SK-N-SH treated with all-trans-retinoic acid at 6 μM for 48 hours (cell line): ENCODE data around the gene LUC7L3.

Source experiments
- ATAC-seq: fragments of 200-7000 bp; cut with Tn5 transposase; 3 replicates; pipeline ENCODE4 v1.9.1; 2020; ENCODE audit warnings: mild to moderate bottlenecking, moderate library complexity
- CSDC2 ChIP-seq: fragments of 250-450 bp; sonication (Bioruptor Pico); IDR thresholded peaks from 2 replicates; pipeline ENCODE4 v1.5.0; 2020; ENCODE audit warnings: mild to moderate bottlenecking, moderate library complexity
- ESRRG ChIP-seq: fragments of 250-450 bp; sonication (Bioruptor Pico); IDR thresholded peaks from 2 replicates; pipeline ENCODE4 v1.6.1; 2021; ENCODE audit warnings: mild to moderate bottlenecking
- GLIS3 ChIP-seq: fragments of 250-450 bp; sonication (Bioruptor Pico); IDR thresholded peaks from 2 replicates; pipeline ENCODE4 v1.5.0; 2020; ENCODE audit warnings: mild to moderate bottlenecking, moderate library complexity
- ISL1 ChIP-seq: fragments of 250-450 bp; sonication (Bioruptor Pico); IDR thresholded peaks from 2 replicates; pipeline ENCODE4 v2.1.2; 2022; ENCODE audit warnings: mild to moderate bottlenecking, moderate library complexity
- OSR1 ChIP-seq: fragments of 250-450 bp; sonication (Bioruptor Pico); IDR thresholded peaks from 2 replicates; pipeline ENCODE4 v1.8.0; 2022; ENCODE audit warnings: moderate library complexity, mild to moderate bottlenecking, inconsistent platforms
- PPARA ChIP-seq: fragments of 250-450 bp; sonication (Bioruptor Pico); IDR thresholded peaks from 2 replicates; pipeline ENCODE4 v1.5.0; 2020; ENCODE audit warnings: mild to moderate bottlenecking, borderline replicate concordance
- RARB ChIP-seq: fragments of 250-450 bp; sonication (Bioruptor Pico); IDR thresholded peaks from 2 replicates; pipeline ENCODE4 v1.8.0; 2021; ENCODE audit warnings: mild to moderate bottlenecking, moderate library complexity
- SNAI2 ChIP-seq: fragments of 250-450 bp; sonication (Bioruptor Pico); IDR thresholded peaks from 2 replicates; pipeline ENCODE4 v1.5.0; 2020; ENCODE audit warnings: mild to moderate bottlenecking, moderate library complexity
- TCF4 ChIP-seq: fragments of 250-450 bp; sonication (Bioruptor Pico); IDR thresholded peaks from 2 replicates; pipeline ENCODE4 v1.8.0; 2021; ENCODE audit warnings: mild to moderate bottlenecking, moderate library complexity, borderline replicate concordance
- TOX ChIP-seq: fragments of 250-450 bp; sonication (Bioruptor Pico); IDR thresholded peaks from 2 replicates; pipeline ENCODE4 v1.8.0; 2021; ENCODE audit warnings: mild to moderate bottlenecking, moderate library complexity, borderline replicate concordance
- ZC3H10 ChIP-seq: fragments of 250-450 bp; sonication (Bioruptor Pico); IDR thresholded peaks from 2 replicates; pipeline ENCODE4 v1.5.1; 2021; ENCODE audit warnings: mild to moderate bottlenecking, moderate library complexity
- ZFP3 ChIP-seq: fragments of 250-450 bp; sonication (Bioruptor Pico); IDR thresholded peaks from 2 replicates; pipeline ENCODE4 v1.5.0; 2020; ENCODE audit warnings: mild to moderate bottlenecking, moderate library complexity
- ZNF565 ChIP-seq: fragments of 450-650 bp; formaldehyde crosslinking; conservative IDR thresholded peaks from 2 replicates; pipeline ENCODE4 v1.5.0; 2020; ENCODE audit warnings: low read depth, mild to moderate bottlenecking, moderate library complexity
- ZNF70 ChIP-seq: fragments of 450-650 bp; formaldehyde crosslinking; IDR thresholded peaks from 2 replicates; pipeline ENCODE4 v1.5.0; 2020; ENCODE audit warnings: mild to moderate bottlenecking, moderate library complexity
- ZNF8 ChIP-seq: fragments of 450-650 bp; formaldehyde crosslinking; IDR thresholded peaks from 2 replicates; pipeline ENCODE4 v1.5.0; 2020; ENCODE audit warnings: mild to moderate bottlenecking, moderate library complexity
- TF ChIP-seq, protein P1 (sequence below): fragments of 250-450 bp; sonication (Bioruptor Pico); IDR thresholded peaks from 2 replicates; pipeline ENCODE4 v1.8.0; 2021; ENCODE audit warnings: low read depth, mild to moderate bottlenecking, moderate library complexity, borderline replicate concordance
- TF ChIP-seq, protein P2 (sequence below): fragments of 250-450 bp; sonication (Bioruptor Pico); IDR thresholded peaks from 2 replicates; pipeline ENCODE4 v1.8.0; 2020; ENCODE audit warnings: mild to moderate bottlenecking, moderate library complexity, borderline replicate concordance
- TF ChIP-seq, protein P3 (sequence below): fragments of 250-450 bp; sonication (Bioruptor Pico); IDR thresholded peaks from 2 replicates; pipeline ENCODE4 v1.5.0; 2020; ENCODE audit warnings: mild to moderate bottlenecking, moderate library complexity
- TF ChIP-seq, protein P4 (sequence below): fragments of 250-450 bp; sonication (Bioruptor Pico); IDR thresholded peaks from 2 replicates; pipeline ENCODE4 v1.5.1; 2020; ENCODE audit warnings: low read depth, mild to moderate bottlenecking, moderate library complexity

Gene LUC7L3

DNA sequence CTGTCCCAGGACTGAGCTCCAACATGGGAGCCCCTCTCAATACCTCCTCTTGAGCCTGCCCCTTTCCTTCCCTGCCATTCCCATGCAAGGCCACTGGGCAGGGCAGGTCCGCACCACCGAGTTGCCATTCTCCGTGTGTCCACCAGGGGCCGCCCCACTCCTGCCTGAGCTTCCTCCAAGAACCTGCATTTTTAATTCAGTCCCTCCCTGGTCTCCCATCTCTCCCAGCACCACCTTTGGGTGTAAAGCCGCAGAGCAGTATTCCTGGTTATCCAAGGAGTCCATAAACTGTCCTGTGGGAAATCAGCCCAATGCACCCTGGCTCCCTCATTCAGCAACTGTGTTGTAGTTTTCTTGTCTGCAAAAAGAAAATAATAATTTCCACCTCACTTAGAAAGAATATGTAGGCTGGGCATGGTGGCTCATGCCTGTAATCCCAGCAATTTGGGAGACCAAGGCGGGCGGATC, 63.8 kb downstream of the LUC7L3 start:
- TF ChIP-seq ISL1 (CRISPR knock-in tag) (no peak), ZNF70 (peak; percentile 91)
- peak; percentile 99 for ATAC-seq

DNA sequence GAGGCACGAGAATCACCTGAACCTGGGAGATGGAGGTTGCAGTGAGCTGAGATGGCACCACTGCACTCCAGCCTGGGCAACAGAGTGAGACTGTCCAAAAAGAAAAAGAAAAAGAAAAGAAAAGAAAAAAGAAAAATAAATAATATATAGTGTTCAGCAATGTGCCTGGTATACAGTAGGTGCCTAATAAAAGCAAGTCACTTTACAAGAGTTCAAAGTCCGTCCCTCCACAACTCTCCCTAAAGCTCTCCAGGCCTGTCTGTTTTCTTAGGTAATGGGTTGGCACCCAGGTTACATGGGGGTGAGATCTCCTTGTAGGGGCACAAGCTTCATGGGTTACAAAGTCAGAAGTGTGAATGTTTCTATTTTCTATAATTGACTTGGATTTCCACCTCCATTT, 64.5 kb downstream of the LUC7L3 start:
- TF ChIP-seq, protein P1, sequence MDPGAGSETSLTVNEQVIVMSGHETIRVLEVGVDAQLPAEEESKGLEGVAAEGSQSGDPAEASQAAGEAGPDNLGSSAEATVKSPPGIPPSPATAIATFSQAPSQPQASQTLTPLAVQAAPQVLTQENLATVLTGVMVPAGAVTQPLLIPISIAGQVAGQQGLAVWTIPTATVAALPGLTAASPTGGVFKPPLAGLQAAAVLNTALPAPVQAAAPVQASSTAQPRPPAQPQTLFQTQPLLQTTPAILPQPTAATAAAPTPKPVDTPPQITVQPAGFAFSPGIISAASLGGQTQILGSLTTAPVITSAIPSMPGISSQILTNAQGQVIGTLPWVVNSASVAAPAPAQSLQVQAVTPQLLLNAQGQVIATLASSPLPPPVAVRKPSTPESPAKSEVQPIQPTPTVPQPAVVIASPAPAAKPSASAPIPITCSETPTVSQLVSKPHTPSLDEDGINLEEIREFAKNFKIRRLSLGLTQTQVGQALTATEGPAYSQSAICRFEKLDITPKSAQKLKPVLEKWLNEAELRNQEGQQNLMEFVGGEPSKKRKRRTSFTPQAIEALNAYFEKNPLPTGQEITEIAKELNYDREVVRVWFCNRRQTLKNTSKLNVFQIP (CRISPR knock-in tag), result no peak
- no peak for TF ChIP-seq ZNF8 (CRISPR knock-in tag)
- no peak for TF ChIP-seq CSDC2
- TF ChIP-seq ZNF70, result no peak
- TF ChIP-seq RARB (CRISPR knock-in tag), result no peak
- no peak for TF ChIP-seq ESRRG
- TF ChIP-seq ZFP3, result no peak
- no peak for TF ChIP-seq TOX
- no peak for TF ChIP-seq TCF4 (CRISPR knock-in tag)
- no peak for TF ChIP-seq ISL1 (CRISPR knock-in tag)
- no peak for TF ChIP-seq SNAI2 (CRISPR knock-in tag)
- TF ChIP-seq, protein P2, sequence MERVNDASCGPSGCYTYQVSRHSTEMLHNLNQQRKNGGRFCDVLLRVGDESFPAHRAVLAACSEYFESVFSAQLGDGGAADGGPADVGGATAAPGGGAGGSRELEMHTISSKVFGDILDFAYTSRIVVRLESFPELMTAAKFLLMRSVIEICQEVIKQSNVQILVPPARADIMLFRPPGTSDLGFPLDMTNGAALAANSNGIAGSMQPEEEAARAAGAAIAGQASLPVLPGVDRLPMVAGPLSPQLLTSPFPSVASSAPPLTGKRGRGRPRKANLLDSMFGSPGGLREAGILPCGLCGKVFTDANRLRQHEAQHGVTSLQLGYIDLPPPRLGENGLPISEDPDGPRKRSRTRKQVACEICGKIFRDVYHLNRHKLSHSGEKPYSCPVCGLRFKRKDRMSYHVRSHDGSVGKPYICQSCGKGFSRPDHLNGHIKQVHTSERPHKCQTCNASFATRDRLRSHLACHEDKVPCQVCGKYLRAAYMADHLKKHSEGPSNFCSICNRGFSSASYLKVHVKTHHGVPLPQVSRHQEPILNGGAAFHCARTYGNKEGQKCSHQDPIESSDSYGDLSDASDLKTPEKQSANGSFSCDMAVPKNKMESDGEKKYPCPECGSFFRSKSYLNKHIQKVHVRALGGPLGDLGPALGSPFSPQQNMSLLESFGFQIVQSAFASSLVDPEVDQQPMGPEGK, result no peak
- TF ChIP-seq, protein P3, sequence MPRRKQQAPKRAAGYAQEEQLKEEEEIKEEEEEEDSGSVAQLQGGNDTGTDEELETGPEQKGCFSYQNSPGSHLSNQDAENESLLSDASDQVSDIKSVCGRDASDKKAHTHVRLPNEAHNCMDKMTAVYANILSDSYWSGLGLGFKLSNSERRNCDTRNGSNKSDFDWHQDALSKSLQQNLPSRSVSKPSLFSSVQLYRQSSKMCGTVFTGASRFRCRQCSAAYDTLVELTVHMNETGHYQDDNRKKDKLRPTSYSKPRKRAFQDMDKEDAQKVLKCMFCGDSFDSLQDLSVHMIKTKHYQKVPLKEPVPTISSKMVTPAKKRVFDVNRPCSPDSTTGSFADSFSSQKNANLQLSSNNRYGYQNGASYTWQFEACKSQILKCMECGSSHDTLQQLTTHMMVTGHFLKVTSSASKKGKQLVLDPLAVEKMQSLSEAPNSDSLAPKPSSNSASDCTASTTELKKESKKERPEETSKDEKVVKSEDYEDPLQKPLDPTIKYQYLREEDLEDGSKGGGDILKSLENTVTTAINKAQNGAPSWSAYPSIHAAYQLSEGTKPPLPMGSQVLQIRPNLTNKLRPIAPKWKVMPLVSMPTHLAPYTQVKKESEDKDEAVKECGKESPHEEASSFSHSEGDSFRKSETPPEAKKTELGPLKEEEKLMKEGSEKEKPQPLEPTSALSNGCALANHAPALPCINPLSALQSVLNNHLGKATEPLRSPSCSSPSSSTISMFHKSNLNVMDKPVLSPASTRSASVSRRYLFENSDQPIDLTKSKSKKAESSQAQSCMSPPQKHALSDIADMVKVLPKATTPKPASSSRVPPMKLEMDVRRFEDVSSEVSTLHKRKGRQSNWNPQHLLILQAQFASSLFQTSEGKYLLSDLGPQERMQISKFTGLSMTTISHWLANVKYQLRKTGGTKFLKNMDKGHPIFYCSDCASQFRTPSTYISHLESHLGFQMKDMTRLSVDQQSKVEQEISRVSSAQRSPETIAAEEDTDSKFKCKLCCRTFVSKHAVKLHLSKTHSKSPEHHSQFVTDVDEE (CRISPR knock-in tag), result no peak
- ATAC-seq, result no peak

DNA sequence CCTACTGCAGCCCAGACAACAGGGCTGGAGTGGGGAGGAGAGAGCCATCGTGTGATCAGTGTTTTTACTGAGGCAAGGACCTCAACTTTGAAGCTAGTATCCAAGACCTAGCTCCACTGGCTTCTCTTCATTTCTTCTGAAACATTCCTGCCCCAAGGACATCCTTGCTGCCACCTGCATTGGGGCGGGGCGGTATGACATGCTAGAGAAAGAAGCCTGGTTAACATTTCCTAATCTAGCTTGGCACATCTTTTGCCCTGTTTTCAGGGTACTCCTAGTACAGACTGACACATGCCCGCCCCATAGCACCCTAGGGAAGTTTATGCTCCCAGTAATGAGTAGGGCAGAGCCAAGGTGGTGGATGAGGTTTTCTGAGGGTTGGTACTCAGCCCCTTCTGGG, 65.7 kb downstream of the LUC7L3 start:
- TF ChIP-seq, protein P4, sequence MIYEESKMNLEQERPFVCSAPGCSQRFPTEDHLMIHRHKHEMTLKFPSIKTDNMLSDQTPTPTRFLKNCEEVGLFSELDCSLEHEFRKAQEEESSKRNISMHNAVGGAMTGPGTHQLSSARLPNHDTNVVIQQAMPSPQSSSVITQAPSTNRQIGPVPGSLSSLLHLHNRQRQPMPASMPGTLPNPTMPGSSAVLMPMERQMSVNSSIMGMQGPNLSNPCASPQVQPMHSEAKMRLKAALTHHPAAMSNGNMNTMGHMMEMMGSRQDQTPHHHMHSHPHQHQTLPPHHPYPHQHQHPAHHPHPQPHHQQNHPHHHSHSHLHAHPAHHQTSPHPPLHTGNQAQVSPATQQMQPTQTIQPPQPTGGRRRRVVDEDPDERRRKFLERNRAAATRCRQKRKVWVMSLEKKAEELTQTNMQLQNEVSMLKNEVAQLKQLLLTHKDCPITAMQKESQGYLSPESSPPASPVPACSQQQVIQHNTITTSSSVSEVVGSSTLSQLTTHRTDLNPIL (CRISPR knock-in tag), result no peak
- no peak for TF ChIP-seq ISL1 (CRISPR knock-in tag)
- TF ChIP-seq ESRRG, result no peak
- TF ChIP-seq OSR1 (CRISPR knock-in tag), result no peak
- no peak for TF ChIP-seq ZNF70
- TF ChIP-seq ZNF8 (CRISPR knock-in tag), result no peak
- no peak for TF ChIP-seq PPARA (CRISPR knock-in tag)
- TF ChIP-seq CSDC2, result no peak
- no peak for TF ChIP-seq ZNF565 (CRISPR knock-in tag)
- no peak for TF ChIP-seq ZFP3
- TF ChIP-seq GLIS3 (CRISPR knock-in tag), result no peak
- TF ChIP-seq TOX, result no peak
- TF ChIP-seq, protein P2, result no peak
- TF ChIP-seq TCF4 (CRISPR knock-in tag), result no peak
- ATAC-seq, result no peak

DNA sequence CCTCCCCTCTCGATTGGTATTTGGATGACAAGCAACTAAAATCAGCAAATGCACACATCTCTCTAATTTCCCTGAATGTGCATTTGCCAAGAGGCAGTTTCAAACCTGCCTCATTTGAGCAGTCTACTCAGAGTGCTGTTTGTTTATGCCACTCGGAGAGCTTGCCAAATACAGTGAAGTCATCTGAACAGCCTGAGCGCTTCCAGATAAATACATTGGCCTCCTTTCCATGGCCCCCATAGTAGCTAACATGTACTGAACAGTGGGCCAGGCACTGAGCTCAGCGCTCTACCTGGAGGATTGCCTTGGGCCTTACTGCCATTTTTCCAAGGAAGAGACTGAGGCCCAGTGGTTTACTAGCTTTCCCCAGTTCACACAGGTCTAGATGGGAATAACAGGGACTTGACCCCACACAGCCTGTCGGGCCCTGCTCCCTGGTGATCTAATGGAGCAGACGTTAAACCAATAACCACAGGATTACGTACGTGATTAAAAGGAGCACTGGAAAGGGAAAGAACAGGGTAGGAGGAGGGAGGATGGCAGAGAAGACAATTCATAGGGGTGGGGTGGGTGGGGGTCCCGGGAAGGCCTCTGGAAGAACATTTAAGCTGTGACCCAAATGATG, 66.7 kb downstream of the LUC7L3 start:
- TF ChIP-seq TCF4 (CRISPR knock-in tag) (no peak), SNAI2 (CRISPR knock-in tag) (no peak), TOX (no peak), ZC3H10 (no peak), ESRRG (no peak)
- TF ChIP-seq, protein P4 (CRISPR knock-in tag), result no peak
- no peak for ATAC-seq
